Measurements from ENCODE around the gene MSI2. TPM values are rescaled to one million over a fixed set of nuclear protein-coding genes. Genes with fewer than 3 reads are reported as not detected.

Gene MSI2
- total RNA-seq, 1 donor from 2014 or later: 67.9 TPM

GRCh38 chr17:57615836-57616757 is 359.8 kb downstream of the MSI2 start:
- Histone ChIP-seq H4K20me1 (ENCODE audit: insufficient read depth, low read length) (no peaks in the 10 kb centered on the region), H2AFZ (ENCODE audit: low read depth, low read length) (no peak overlapping the region), H3K4me1 (ENCODE audit: insufficient read depth, low read length) (peaks cover 12% of the 10 kb centered on the region), H3K36me3 (ENCODE audit: insufficient read depth, low read length) (no peaks in the 10 kb centered on the region), H3K27me3 (ENCODE audit: insufficient read depth, low read length) (no peaks in the 10 kb centered on the region), H3K79me2 (ENCODE audit: insufficient read depth, low read length) (no peaks in the 10 kb centered on the region), H3K4me2 (ENCODE audit: low read length) (no peak overlapping the region), H3K9me3 (ENCODE audit: insufficient read depth, low read depth, low read length) (no peaks in the 10 kb centered on the region), H3K9ac (ENCODE audit: low read length) (no peak overlapping the region), H3K27ac (ENCODE audit: low read depth, low read length) (no peak overlapping the region), H3K4me3 (ENCODE audit: insufficient read depth, low read depth, low read length) (no peak overlapping the region)
- no peak for DNase-seq (ENCODE audit: low read depth)
- Mint-ChIP-seq H3K36me3 (ENCODE audit: low read depth, unreplicated experiment) (peaks cover 17% of the 10 kb centered on the region), H3K4me3 (ENCODE audit: unreplicated experiment) (no peak overlapping the region), H3K4me1 (ENCODE audit: low read depth, unreplicated experiment) (peaks cover 3% of the 10 kb centered on the region), H3K9me3 (ENCODE audit: unreplicated experiment) (peaks cover 2% of the 10 kb centered on the region), H3K27ac (ENCODE audit: unreplicated experiment) (no peak overlapping the region), H3K27me3 (ENCODE audit: low read depth, unreplicated experiment) (no peaks in the 10 kb centered on the region)
- TF ChIP-seq EZH2 (IDR thresholded peaks at IDR 0.05; ENCODE audit: insufficient read depth, low read length) (no peak), CTCF (IDR thresholded peaks at IDR 0.05; ENCODE audit: insufficient read depth, low read depth, low read length) (no peak)
- FAIRE-seq: no peak

- no peak for DNase-seq (ENCODE audit: low read depth)
- Histone ChIP-seq H3K27me3 (ENCODE audit: insufficient read depth, low read length) (no peaks in the 10 kb centered on the region), H3K9ac (ENCODE audit: low read length) (no peak overlapping the region), H3K9me3 (ENCODE audit: insufficient read depth, low read depth, low read length) (no peaks in the 10 kb centered on the region), H3K36me3 (ENCODE audit: insufficient read depth, low read length) (no peaks in the 10 kb centered on the region), H2AFZ (ENCODE audit: low read depth, low read length) (no peak overlapping the region), H4K20me1 (ENCODE audit: insufficient read depth, low read length) (no peaks in the 10 kb centered on the region), H3K4me3 (ENCODE audit: insufficient read depth, low read depth, low read length) (no peak overlapping the region), H3K4me1 (ENCODE audit: insufficient read depth, low read length) (peaks cover 13% of the 10 kb centered on the region), H3K4me2 (ENCODE audit: low read length) (no peak overlapping the region), H3K27ac (ENCODE audit: low read depth, low read length) (no peak overlapping the region), H3K79me2 (ENCODE audit: insufficient read depth, low read length) (no peaks in the 10 kb centered on the region)
- Mint-ChIP-seq H3K9me3 (ENCODE audit: unreplicated experiment) (peaks cover 2% of the 10 kb centered on the region), H3K36me3 (ENCODE audit: low read depth, unreplicated experiment) (peaks cover 19% of the 10 kb centered on the region), H3K4me1 (ENCODE audit: low read depth, unreplicated experiment) (peaks cover 3% of the 10 kb centered on the region), H3K27ac (ENCODE audit: unreplicated experiment) (no peak overlapping the region), H3K4me3 (ENCODE audit: unreplicated experiment) (no peak overlapping the region), H3K27me3 (ENCODE audit: low read depth, unreplicated experiment) (no peaks in the 10 kb centered on the region)
- TF ChIP-seq CTCF (IDR thresholded peaks at IDR 0.05; ENCODE audit: insufficient read depth, low read depth, low read length): no peak
- FAIRE-seq: no peak
These were observed 360.9 kb downstream of the MSI2 start for GRCh38 chr17:57617218-57617617.
